Measurements from ENCODE around the gene RNFT2. TPM values are rescaled to one million over a fixed set of nuclear protein-coding genes. Genes with fewer than 3 reads are reported as not detected.

The RNFT2 gene
- total RNA-seq, 1 experiment from 2014 or later, result 12.3 TPM

DNA sequence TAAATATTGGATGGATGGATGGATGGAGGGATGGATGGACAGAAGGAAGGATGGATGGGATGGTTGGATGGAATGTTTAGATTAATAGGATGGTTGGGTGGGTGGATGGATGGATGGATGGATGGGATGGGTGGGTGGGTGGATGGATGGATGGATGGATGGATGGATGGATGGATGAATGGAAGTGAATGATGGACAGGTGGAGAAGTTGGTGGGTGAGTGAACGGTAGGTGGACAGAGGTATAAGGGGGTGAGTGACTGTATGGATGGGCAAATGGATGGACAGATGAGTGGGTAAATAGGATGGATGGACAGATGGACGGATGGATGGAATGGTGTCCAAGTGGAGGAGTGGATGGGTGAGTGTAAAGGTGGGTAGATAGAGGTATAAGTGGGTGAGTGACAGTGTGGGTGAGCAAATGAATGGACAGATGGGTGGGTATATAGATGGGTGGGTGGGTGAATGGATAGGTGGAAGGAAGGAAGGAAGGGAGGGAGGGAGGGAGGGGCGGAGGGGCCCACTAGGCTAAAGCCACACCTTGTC is 101.2 kb downstream of the RNFT2 start:
- Histone ChIP-seq H3K27ac (ENCODE audit: low read length) (no peak overlapping the region), H3K36me3 (ENCODE audit: control insufficient read depth, insufficient read depth, low read length) (no peaks in the 10 kb centered on the region), H3K4me3 (ENCODE audit: low read depth in 2 of 2, low read length in 2 of 2) (no peak overlapping the region), H3K9me3 (ENCODE audit: control insufficient read depth, insufficient read depth, low read depth, low read length) (no peaks in the 10 kb centered on the region), H3K27me3 (ENCODE audit: control insufficient read depth, insufficient read depth, low read length) (no peaks in the 10 kb centered on the region), H3K4me1 (ENCODE audit: control insufficient read depth, insufficient read depth, low read length) (no peaks in the 10 kb centered on the region)
- CTCF ChIA-PET, result no interaction called here
- intact Hi-C loops (cut with micrococcal nuclease; ENCODE audit: unreplicated experiment), result no loop called here
- POLR2A ChIA-PET, result no interaction called here
- TF ChIP-seq TCF7L2 (IDR thresholded peaks at IDR 0.05; ENCODE audit: low read depth, low read length) (no peak), POLR2AphosphoS5 (IDR thresholded peaks at IDR 0.05; ENCODE audit: low read depth, low read length) (no peak), SIN3A (IDR thresholded peaks at IDR 0.05; ENCODE audit: borderline replicate concordance, insufficient read depth, low read depth, low read length) (no peak)
- TF ChIP-seq, protein P1, sequence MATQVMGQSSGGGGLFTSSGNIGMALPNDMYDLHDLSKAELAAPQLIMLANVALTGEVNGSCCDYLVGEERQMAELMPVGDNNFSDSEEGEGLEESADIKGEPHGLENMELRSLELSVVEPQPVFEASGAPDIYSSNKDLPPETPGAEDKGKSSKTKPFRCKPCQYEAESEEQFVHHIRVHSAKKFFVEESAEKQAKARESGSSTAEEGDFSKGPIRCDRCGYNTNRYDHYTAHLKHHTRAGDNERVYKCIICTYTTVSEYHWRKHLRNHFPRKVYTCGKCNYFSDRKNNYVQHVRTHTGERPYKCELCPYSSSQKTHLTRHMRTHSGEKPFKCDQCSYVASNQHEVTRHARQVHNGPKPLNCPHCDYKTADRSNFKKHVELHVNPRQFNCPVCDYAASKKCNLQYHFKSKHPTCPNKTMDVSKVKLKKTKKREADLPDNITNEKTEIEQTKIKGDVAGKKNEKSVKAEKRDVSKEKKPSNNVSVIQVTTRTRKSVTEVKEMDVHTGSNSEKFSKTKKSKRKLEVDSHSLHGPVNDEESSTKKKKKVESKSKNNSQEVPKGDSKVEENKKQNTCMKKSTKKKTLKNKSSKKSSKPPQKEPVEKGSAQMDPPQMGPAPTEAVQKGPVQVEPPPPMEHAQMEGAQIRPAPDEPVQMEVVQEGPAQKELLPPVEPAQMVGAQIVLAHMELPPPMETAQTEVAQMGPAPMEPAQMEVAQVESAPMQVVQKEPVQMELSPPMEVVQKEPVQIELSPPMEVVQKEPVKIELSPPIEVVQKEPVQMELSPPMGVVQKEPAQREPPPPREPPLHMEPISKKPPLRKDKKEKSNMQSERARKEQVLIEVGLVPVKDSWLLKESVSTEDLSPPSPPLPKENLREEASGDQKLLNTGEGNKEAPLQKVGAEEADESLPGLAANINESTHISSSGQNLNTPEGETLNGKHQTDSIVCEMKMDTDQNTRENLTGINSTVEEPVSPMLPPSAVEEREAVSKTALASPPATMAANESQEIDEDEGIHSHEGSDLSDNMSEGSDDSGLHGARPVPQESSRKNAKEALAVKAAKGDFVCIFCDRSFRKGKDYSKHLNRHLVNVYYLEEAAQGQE (IDR thresholded peaks at IDR 0.05; ENCODE audit: insufficient read depth in 1 of 2, low read depth in 2 of 2, low read length in 1 of 2), result no peak
- TF ChIP-seq, protein P2, sequence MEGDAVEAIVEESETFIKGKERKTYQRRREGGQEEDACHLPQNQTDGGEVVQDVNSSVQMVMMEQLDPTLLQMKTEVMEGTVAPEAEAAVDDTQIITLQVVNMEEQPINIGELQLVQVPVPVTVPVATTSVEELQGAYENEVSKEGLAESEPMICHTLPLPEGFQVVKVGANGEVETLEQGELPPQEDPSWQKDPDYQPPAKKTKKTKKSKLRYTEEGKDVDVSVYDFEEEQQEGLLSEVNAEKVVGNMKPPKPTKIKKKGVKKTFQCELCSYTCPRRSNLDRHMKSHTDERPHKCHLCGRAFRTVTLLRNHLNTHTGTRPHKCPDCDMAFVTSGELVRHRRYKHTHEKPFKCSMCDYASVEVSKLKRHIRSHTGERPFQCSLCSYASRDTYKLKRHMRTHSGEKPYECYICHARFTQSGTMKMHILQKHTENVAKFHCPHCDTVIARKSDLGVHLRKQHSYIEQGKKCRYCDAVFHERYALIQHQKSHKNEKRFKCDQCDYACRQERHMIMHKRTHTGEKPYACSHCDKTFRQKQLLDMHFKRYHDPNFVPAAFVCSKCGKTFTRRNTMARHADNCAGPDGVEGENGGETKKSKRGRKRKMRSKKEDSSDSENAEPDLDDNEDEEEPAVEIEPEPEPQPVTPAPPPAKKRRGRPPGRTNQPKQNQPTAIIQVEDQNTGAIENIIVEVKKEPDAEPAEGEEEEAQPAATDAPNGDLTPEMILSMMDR (IDR thresholded peaks at IDR 0.05), result no peak
- ATAC-seq, result no peak
- in situ Hi-C loops (cut with HindIII; ENCODE audit: low pct_unique_long_range_greater_than_20kb, low sequenced_read_pairs), result no loop called here
- no peak for DNase-seq (ENCODE audit: low read depth, low spot score)
- no TSS peak for BruUV-seq (replicated peaks)

GRCh38 chr12:116843085-116843484 is 105.0 kb downstream of the RNFT2 start:
- ATAC-seq (no peak), DNase-seq (ENCODE audit: low read depth, low spot score) (no peak)
- TF ChIP-seq, protein P2 (IDR thresholded peaks at IDR 0.05), result no peak
- TF ChIP-seq SIN3A (IDR thresholded peaks at IDR 0.05; ENCODE audit: borderline replicate concordance, insufficient read depth, low read depth, low read length), result no peak
- TF ChIP-seq TCF7L2 (IDR thresholded peaks at IDR 0.05; ENCODE audit: low read depth, low read length), result no peak
- no peak for TF ChIP-seq POLR2AphosphoS5 (IDR thresholded peaks at IDR 0.05; ENCODE audit: low read depth, low read length)
- TF ChIP-seq, protein P1 (IDR thresholded peaks at IDR 0.05; ENCODE audit: insufficient read depth in 1 of 2, low read depth in 2 of 2, low read length in 1 of 2), result no peak
- BruUV-seq (replicated peaks), result no TSS peak
- ChIA-PET POLR2A (no interaction called here), CTCF (no interaction called here)
- in situ Hi-C loops (cut with HindIII; ENCODE audit: low pct_unique_long_range_greater_than_20kb, low sequenced_read_pairs), result no loop called here
- Histone ChIP-seq H3K9me3 (ENCODE audit: control insufficient read depth, insufficient read depth, low read depth, low read length) (no peaks in the 10 kb centered on the region), H3K4me3 (ENCODE audit: low read depth in 2 of 2, low read length in 2 of 2) (no peak overlapping the region), H3K27ac (ENCODE audit: low read length) (no peak overlapping the region), H3K4me1 (ENCODE audit: control insufficient read depth, insufficient read depth, low read length) (no peaks in the 10 kb centered on the region), H3K36me3 (ENCODE audit: control insufficient read depth, insufficient read depth, low read length) (no peaks in the 10 kb centered on the region), H3K27me3 (ENCODE audit: control insufficient read depth, insufficient read depth, low read length) (no peaks in the 10 kb centered on the region)
- intact Hi-C loops (cut with micrococcal nuclease; ENCODE audit: unreplicated experiment), result no loop called here

Data from Panc1 (cell line).